ENCODE measurements around the gene HSPD1. TPM values are rescaled to one million over a fixed set of nuclear protein-coding genes. Genes with fewer than 3 reads are reported as not detected.

HSPD1 gene
- 131 TPM for total RNA-seq
- long read RNA-seq, transcript HSPD1-202 (12 exons, 2,455 nt) = major isoform, 398 of 454 reads
- long read RNA-seq, transcript HSPD1-201 (12 exons, 2,299 nt) = minor isoform, 8 of 454 reads
- long read RNA-seq, partial matches to known transcripts = 8 of 454 reads
- long read RNA-seq, other reads (novel, unspliced or antisense) = 40 of 454 reads

DNA sequence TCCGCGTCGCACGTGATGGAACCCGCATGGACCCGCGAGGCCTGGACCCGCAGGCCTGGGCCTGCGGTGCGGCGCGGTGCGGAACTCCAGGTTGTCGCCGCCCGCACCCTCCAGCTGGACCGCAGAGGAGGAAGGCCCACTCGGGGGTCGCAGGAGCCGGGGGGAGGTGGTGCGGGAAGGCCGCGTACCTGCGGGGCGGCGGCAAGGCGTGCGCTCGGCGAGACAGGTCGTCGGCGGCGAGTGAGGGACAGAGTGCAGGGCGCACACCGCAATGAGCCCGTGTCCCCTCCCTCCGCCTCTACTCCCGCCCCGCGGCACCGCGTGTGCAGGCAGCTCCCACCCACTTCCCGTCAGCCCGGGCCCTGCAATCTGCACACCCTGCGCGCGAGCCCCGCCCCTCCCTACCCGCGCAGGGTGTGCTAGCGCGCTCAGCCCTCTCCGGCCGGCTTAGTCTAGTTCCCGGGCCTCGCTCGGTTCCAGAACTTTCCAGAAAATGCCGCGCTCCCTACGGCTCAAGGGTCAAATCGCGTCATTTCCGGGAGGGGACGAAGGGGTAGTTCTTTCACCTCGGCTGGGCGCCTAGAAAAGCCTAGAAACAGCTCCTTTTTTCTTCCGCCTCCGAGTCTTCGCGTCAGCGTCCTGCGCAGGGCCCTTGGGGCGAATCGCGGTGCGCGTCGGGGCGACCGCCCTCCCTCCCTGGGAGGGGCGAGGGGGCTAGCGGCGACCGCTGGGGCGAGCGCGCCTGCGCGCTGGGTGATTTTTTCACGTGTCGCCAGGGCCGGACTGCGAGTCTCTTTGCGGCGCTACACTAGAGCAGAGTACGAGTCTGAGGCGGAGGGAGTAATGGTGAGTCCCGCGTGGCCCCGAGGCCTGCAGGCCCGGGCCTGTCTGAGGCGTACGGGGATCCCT is at the start of gene HSPD1, which contains the start of gene HSPE1:
Gene HSPD1, minus strand, starts transcription at position 247 of the 909 bp plus-strand sequence. CDS start 992 bp downstream, outside the sequence.
Gene HSPE1, plus strand, starts transcription at position 786 of the 909 bp plus-strand sequence. Its CDS starts 58 bp downstream, at position 844.
- DNase-seq (peak; percentile 97), ATAC-seq (ENCODE audit: poor library complexity) (peak; percentile 96)
- intact Hi-C loops (cut with DNase I) = loop anchor here (10.0 kb wide), 1 partner anchor 205 kb away; the partner anchor contains the start of gene MARS2

DNA sequence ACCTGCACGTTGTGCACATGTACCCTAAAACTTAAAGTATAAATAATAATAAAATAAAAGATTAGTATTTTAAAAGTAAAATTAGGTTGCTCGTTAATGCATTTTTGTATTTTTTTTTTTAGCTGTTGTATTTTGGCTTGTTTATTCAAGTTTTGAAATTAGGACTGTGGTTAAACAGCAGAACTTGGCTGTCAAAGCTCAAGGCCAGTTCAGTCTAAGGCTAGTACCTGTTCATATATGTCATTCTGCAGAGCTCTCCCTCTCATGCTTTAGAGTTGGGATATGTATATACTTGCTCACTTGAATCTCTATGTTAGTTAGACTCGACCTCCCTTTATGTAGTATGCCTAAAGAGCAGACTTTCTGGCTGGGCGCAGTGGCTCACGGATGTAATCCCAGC is 48.9 kb upstream of the HSPD1 start:
- no peak for ATAC-seq (ENCODE audit: poor library complexity)
- DNase-seq = no peak
- intact Hi-C loops (cut with DNase I) = no loop called here

- DNase-seq = no peak
- ATAC-seq (ENCODE audit: poor library complexity) = no peak
- intact Hi-C loops (cut with DNase I) = no loop called here
Observed at GRCh38 chr2:197547163-197547900, 47.7 kb upstream of the HSPD1 start.

GRCh38 chr2:197543206-197543605 is 43.6 kb upstream of the HSPD1 start:
- DNase-seq (no peak), ATAC-seq (ENCODE audit: poor library complexity) (no peak)
- intact Hi-C loops (cut with DNase I) = no loop called here

DNA sequence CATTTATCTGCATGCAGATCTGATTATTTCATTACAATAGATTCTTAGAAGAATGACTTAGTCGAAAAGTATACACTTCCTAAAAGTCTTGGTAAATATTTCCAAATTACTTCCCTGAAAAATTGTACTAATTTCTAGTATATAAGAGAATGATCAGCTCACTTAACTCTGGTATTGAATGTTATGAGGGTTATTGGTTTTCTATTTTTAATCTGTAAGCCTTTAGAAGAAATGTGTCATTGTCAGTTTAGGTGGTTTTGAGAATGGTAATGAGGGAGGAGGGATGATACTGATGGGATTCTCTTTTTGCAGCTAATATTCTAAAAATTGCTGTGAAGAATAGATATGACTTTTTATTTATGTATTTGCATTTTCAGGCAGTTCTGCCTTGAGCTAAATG is 40.1 kb upstream of the HSPD1 start:
- intact Hi-C loops (cut with DNase I) = no loop called here
- ATAC-seq (ENCODE audit: poor library complexity) = no peak
- no peak for DNase-seq

DNA sequence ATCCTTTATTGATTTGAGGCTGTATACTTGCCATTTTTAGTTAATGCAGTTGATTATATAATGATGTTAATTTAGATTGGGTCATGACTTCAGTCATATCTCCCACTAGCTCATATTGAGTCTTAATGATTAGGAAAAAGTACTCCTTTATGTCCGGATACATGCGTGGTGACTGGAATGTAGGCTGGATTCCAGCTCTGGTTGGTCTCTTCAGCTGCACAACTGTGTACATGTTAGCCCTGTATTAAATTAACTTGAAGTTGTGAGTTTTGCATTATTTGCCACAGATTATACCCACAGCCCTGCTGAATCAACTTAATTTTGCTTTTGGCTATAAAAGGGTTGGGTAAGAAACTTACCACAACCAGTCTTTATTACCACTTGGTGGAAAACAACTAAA is 38.8 kb upstream of the HSPD1 start:
- ATAC-seq (ENCODE audit: poor library complexity) (no peak), DNase-seq (no peak)
- intact Hi-C loops (cut with DNase I) = no loop called here

GRCh38 chr2:197517150-197517549 is 17.5 kb upstream of the HSPD1 start:
- intact Hi-C loops (cut with DNase I) = no loop called here
- DNase-seq (no peak), ATAC-seq (ENCODE audit: poor library complexity) (no peak)

DNA sequence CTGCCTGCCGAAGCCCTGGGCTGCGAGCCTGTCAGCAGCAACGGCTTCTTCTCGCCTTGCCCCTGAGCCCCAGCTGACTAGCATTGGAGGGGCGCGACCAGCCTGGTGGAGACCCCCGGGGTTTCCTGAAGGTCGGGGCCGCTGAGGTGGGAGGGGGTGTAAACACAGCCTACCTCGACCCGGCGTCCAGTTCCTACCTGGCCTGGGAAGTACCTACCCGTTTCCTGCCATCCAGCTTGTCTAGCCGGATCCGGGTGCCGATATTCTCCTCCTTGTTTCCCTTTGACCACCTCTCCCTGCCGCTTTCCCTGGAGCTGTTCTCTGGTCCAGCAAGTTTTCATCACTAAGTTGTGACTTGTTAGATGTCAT is 16.7 kb upstream of the HSPD1 start:
- DNase-seq = no peak
- ATAC-seq (ENCODE audit: poor library complexity) = peak; percentile 22
- intact Hi-C loops (cut with DNase I) = no loop called here

GRCh38 chr2:197515739-197516392 is 16.2 kb upstream of the HSPD1 start, which contains the start of gene MOB4:
TSS of gene MOB4 (plus strand) at chr2:197516066. CDS start at chr2:197516087, 21 bp downstream.
- intact Hi-C loops (cut with DNase I) = no loop called here
- DNase-seq = peak; percentile 97
- peak; percentile 99 for ATAC-seq (ENCODE audit: poor library complexity)

GRCh38 chr2:197515315-197515738 is 15.7 kb upstream of the HSPD1 start:
- intact Hi-C loops (cut with DNase I) = no loop called here
- DNase-seq (no peak), ATAC-seq (ENCODE audit: poor library complexity) (no peak)

DNA sequence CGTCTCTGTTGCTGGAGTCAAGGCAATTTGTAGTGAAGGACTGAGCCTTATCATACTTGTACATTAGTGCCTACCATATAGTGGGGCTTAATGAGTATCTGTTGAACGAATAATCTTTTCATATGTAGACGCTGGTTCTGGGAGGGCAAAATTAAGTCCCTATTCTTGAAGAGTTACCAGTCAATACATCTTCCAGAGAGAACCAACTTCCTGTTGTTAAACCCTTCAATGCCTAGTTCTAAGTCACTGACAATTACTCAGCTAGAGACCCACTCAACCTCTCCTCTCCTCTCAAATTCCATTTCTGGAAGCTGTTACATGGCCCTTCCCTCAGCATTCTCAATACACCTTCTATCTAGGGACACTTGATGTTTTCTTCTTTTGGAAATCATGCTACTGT is 15.1 kb upstream of the HSPD1 start:
- DNase-seq (no peak), ATAC-seq (ENCODE audit: poor library complexity) (no peak)
- intact Hi-C loops (cut with DNase I) = no loop called here

GRCh38 chr2:197513915-197514314 is 14.3 kb upstream of the HSPD1 start:
- intact Hi-C loops (cut with DNase I) = no loop called here
- ATAC-seq (ENCODE audit: poor library complexity) (no peak), DNase-seq (no peak)

- ATAC-seq (ENCODE audit: poor library complexity) (no peak), DNase-seq (no peak)
- intact Hi-C loops (cut with DNase I) = loop anchor here (10.0 kb wide), 1 partner anchor 198 kb away; the partner anchor contains the start of gene MARS2
Observed at GRCh38 chr2:197506658-197507057, 7.0 kb upstream of the HSPD1 start.

- intact Hi-C loops (cut with DNase I) = loop anchor here (10.0 kb wide), 1 partner anchor 200 kb away; the partner anchor contains the start of gene MARS2
- no peak for ATAC-seq (ENCODE audit: poor library complexity)
Observed at GRCh38 chr2:197504512-197504911, 4.9 kb upstream of the HSPD1 start.

DNA sequence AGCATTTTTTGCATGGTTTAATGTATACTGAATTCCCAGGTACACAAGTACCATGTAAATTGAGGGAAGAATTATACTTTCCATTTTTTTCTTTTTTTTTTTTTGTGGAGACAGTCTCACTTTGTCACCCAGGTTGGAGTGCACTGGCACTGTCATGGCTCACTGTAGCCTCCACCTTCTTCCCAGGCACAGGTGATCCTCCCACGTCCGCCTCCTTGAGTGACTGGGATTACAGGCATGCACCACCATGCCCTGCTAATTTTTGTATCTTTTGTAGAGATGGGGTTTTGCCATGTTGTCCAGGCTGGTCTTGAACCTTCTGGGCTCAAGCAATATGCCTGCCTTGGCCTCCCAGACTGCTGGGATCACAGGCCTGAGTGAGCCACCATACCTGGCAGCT is 4.4 kb upstream of the HSPD1 start:
- ATAC-seq (ENCODE audit: poor library complexity) (no peak), DNase-seq (no peak)
- intact Hi-C loops (cut with DNase I) = loop anchor here (10.0 kb wide), 1 partner anchor 201 kb away; the partner anchor contains the start of gene MARS2

More at GRCh38 chr2:197504512-197504911, 4.9 kb upstream of the HSPD1 start:
- no peak for DNase-seq

DNA sequence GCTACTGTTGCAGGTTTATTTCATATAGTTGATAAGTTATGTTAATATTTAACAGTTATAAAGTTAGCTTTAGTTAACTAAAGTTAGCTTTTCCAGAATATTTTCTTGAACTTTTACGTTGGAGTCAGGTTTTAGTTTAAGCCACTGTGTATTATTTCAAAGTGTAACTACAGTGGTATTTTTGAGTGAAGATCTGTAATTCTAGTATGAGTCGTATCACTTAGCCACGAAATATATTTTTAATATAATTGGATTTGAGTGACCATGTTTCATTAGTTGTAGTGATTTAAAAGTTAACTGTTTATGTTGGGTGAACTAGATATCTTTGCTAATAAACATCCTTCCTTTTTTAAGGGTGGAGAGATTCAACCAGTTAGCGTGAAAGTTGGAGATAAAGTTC is 3.0 kb upstream of the HSPD1 start:
- intact Hi-C loops (cut with DNase I) = loop anchor here (10.0 kb wide), 1 partner anchor 202 kb away; the partner anchor contains the start of gene MARS2
- no peak for ATAC-seq (ENCODE audit: poor library complexity)

DNA sequence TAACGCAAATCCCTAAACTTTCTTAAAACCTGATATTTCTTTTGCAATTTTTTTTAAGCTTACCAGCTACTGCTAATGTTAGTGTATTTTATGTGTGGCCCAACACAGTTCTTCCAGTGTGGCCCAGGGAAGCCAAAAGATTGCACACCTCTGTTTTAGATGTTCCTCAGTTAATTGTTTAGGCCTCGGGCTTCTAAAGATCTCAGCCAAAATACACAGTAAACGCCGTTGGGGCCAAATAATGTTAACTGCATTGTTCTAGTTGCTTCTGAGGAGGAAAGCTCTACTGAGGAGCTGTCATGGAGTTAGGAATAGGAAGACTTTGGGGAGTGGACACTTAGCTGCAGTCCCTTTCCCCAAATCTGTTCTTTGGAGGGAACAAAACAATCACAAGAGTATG is 2.6 kb upstream of the HSPD1 start:
- ATAC-seq (ENCODE audit: poor library complexity) = no peak
- intact Hi-C loops (cut with DNase I) = loop anchor here (10.0 kb wide), 1 partner anchor 203 kb away; the partner anchor contains the start of gene MARS2
- no peak for DNase-seq

More for the DNA sequence above, 3.0 kb upstream of the HSPD1 start:
- DNase-seq = no peak

DNA sequence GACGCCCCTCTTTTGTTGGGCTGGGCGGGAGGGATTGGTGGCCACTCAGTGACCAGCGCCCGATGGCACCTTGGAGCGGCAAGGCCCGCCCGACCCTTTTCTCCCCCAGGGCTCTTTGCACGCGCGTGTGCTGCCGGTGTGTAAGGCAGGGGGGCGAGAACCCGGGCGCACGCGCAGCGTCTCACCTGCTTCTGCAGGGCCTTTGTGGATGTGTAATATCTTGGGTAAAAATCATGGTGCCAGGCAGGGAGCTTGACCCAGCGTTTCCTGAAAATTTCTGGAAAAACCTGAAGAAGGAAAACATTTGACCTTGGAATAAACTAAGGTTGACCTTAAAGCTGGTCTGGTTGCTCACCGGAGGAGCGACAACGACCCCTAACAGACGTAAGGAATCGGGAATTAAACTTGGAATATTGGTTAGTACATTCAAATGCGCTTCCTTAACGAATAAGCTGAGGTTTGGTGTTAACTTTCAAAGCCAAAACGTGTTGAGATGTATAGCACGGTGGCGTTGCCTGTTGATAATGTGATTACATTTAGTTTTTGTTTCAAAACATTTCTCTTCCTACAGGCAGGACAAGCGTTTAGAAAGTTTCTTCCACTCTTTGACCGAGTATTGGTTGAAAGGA is 977 bp upstream of the HSPD1 start:
- peak; percentile 4 for ATAC-seq (ENCODE audit: poor library complexity)
- DNase-seq = no peak
- intact Hi-C loops (cut with DNase I) = loop anchor here (10.0 kb wide), 1 partner anchor 204 kb away; the partner anchor contains the start of gene MARS2

Measured in Right ventricle myocardium superior (tissue), 1 donor.